Measurements from ENCODE around the gene NDST4. TPM values are rescaled to one million over a fixed set of nuclear protein-coding genes. Genes with fewer than 3 reads are reported as not detected.
"Not testable (repeated sequence)": the region's sequence is repeated elsewhere in the genome, so short reads cannot be mapped to it uniquely, and the experiment has no call there.

NDST4 gene
- total RNA-seq, 1 experiment from 2014 or later: 0.05 TPM

GRCh38 chr4:114999880-115000279 lies 113.5 kb downstream of the NDST4 start:
- Histone ChIP-seq H3K4me3 (no peak overlapping the region), H3K9me3 (replicated peaks) (no peaks in the 10 kb centered on the region), H3K27me3 (replicated peaks) (no peaks in the 10 kb centered on the region), H3K4me1 (replicated peaks) (peaks cover 5% of the 10 kb centered on the region; the same call in 1 of the 2 replicates), H3K27ac (no peak overlapping the region), H3K36me3 (no peaks in the 10 kb centered on the region)
- no peak for DNase-seq (ENCODE audit: low read depth in 1 of 2, low spot score in 2 of 2)

- Histone ChIP-seq H3K27me3 (replicated peaks) (no peaks in the 10 kb centered on the region), H3K9me3 (replicated peaks) (no peaks in the 10 kb centered on the region), H3K4me1 (replicated peaks) (peaks cover 5% of the 10 kb centered on the region; the same call in 1 of the 2 replicates), H3K36me3 (no peaks in the 10 kb centered on the region), H3K4me3 (no peak overlapping the region), H3K27ac (no peak overlapping the region)
- DNase-seq (ENCODE audit: low read depth in 1 of 2, low spot score in 2 of 2): no peak
These were observed 115.1 kb downstream of the NDST4 start for GRCh38 chr4:114998316-114998715.

DNA sequence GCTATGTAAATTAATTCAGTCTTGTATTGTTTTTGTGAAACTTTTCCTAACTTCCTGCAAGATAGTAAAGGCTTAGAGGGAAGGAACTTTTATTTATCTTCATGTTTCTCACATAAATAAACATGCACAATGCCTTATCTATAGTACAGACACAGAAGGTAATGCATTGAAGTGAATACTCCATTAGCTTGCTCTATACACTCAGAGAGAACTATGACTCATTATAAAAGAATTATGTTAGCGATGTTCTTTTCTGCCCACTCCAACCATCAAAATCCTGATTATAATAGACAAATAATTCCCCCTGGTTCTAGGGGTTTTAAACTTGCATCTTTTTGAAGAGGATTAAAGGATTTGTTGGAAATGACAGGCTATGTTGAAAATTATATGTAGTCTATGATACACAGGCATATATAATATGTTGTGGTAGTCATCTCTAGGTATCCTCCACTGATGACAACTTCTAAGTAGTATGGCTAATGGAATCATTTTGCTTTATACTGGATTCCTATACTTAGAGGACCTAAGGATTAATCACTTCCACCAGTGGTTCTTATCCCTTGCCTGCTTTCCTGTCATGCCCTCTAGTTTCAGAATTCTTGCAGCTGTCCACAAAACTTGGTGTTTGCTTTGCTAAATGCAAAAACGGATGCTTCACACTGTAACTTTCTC lies 115.7 kb downstream of the NDST4 start:
- Histone ChIP-seq H3K4me1 (replicated peaks) (peaks cover 5% of the 10 kb centered on the region; the same call in 1 of the 2 replicates), H3K27ac (no peak overlapping the region), H3K36me3 (no peaks in the 10 kb centered on the region), H3K4me3 (no peak overlapping the region), H3K27me3 (replicated peaks) (no peaks in the 10 kb centered on the region), H3K9me3 (replicated peaks) (no peaks in the 10 kb centered on the region)
- peak in 1 of 2 experiments; percentile 5 for DNase-seq (ENCODE audit: low read depth in 1 of 2, low spot score in 2 of 2)

DNA sequence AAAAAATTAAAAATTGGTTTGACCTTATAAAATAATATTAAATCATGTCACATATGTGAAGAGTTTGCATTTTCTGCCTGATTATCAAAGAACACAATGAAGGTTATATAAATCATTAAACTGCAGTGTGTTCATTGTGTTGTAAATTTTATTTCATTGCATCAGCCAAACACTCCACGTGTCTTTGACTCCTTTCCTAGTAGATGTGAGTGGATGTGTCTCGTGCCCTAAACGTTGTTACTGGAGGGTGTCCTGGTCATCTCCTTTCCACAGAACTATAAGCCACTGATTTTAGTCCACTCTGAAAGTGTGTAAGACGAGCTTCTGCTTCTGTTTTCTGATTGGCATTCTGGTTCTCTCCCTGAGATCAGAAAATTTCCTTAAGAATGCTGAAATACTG lies 127.3 kb downstream of the NDST4 start:
- no peak for DNase-seq (ENCODE audit: low read depth in 1 of 2, low spot score in 2 of 2)
- H3K27me3 ChIP-seq (replicated peaks): no peaks in the 10 kb centered on the region
- no peaks in the 10 kb centered on the region for H3K9me3 ChIP-seq (replicated peaks)

DNA sequence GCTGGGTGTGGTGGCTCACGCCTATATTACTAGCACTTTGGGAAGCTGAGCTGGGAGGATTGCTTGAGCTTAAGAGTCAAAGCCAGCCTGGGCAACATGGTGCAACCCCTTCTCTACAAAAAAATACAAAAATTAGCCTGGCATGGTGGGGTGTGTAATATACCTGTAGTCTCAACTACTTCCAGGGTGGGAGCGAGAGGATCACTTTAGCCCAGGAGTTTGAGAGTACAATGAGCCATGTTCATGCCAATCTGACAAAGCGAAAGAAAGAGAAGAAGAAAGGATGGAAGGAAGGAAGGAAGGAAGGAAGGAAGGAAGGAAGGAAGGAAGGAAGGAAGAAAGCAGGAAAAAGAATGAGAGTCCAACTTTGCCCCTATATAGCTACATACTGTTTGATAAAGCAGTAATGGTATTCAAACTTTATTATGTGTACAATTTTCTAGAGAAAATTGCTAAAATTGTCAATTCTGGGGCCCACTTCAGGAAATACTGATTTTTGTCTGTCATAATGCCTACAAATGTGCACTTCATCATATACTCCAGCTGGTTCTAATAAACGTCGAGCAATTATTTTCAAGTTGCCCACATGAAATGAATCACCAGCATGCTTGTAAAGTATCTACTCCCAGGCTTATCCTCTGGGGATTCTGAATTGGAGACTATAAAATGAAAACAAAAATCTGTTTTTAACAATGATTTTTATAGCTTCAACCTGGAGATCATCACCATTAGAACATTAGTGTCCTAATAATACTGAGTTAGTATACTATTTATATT lies 132.3 kb downstream of the NDST4 start:
- Histone ChIP-seq H3K36me3 (no peaks in the 10 kb centered on the region), H3K4me3 (no peak overlapping the region), H3K27me3 (replicated peaks) (no peaks in the 10 kb centered on the region), H3K4me1 (replicated peaks) (no peaks in the 10 kb centered on the region), H3K9me3 (replicated peaks) (no peaks in the 10 kb centered on the region), H3K27ac (no peak overlapping the region)
- DNase-seq (ENCODE audit: low read depth in 1 of 2, low spot score in 2 of 2): no peak

More for the DNA sequence above, 127.3 kb downstream of the NDST4 start:
- Histone ChIP-seq H3K27ac (no peak overlapping the region), H3K4me1 (replicated peaks) (no peaks in the 10 kb centered on the region), H3K4me3 (no peak overlapping the region), H3K36me3 (no peaks in the 10 kb centered on the region)

DNA sequence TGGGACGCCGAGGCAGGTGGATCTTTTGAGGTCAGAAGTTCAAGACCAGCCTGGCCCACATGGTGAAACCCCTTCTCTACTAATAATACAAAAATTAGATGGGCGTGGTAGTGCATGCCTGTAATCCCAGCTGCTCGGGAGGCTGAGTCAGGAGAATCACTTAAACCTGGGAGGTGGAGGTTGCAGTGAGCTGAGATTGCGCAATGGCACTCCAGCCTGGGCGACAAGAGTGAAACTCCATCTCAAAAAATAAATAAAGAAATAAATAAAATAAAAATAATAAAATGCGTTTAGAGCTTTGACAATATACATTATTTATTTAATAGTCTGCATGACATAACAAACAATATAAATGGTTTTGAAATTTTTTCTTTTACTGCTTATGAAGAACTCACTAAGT lies 133.0 kb downstream of the NDST4 start:
- not testable (repeated sequence) for DNase-seq (ENCODE audit: low read depth in 1 of 2, low spot score in 2 of 2); H3K9me3 ChIP-seq (replicated peaks); H3K36me3 ChIP-seq; H3K27ac ChIP-seq; H3K4me3 ChIP-seq; H3K4me1 ChIP-seq (replicated peaks); H3K27me3 ChIP-seq (replicated peaks)

- DNase-seq (ENCODE audit: low read depth in 1 of 2, low spot score in 2 of 2): no peak
These were observed 136.5 kb downstream of the NDST4 start for GRCh38 chr4:114976901-114977300.

DNA sequence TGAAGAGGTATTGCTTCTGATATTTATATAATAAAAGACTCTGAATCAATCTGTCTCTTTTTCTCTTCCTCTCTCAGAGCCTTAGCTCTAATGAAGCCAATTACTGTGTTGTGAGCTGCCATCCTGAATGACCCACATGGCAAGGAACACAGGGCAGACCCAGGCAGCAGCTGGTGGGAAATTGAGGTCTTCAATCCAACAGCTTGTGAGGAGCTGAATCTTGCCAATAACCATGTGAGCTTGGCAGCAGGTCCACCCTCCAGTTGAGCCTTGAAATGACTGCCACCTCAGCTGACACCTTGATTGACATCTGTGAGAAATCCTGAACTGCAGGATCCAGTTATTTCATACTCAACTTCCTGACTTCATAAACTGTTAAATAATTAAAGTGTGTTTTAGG lies 149.4 kb downstream of the NDST4 start:
- no peak for DNase-seq (ENCODE audit: low read depth in 1 of 2, low spot score in 2 of 2)
- Histone ChIP-seq H3K9me3 (replicated peaks) (no peaks in the 10 kb centered on the region), H3K36me3 (no peaks in the 10 kb centered on the region), H3K4me1 (replicated peaks) (no peaks in the 10 kb centered on the region), H3K4me3 (no peak overlapping the region), H3K27ac (no peak overlapping the region), H3K27me3 (replicated peaks) (no peaks in the 10 kb centered on the region)

More at GRCh38 chr4:114976901-114977300, 136.5 kb downstream of the NDST4 start:
- no peaks in the 10 kb centered on the region for H3K36me3 ChIP-seq
- no peak overlapping the region for H3K4me3 ChIP-seq
- no peak overlapping the region for H3K27ac ChIP-seq
- no peaks in the 10 kb centered on the region for H3K27me3 ChIP-seq (replicated peaks)
- H3K9me3 ChIP-seq (replicated peaks): no peaks in the 10 kb centered on the region
- no peaks in the 10 kb centered on the region for H3K4me1 ChIP-seq (replicated peaks)

- Histone ChIP-seq H3K4me3 (no peak overlapping the region), H3K27ac (no peak overlapping the region), H3K36me3 (no peaks in the 10 kb centered on the region), H3K27me3 (replicated peaks) (no peaks in the 10 kb centered on the region), H3K9me3 (replicated peaks) (no peaks in the 10 kb centered on the region), H3K4me1 (replicated peaks) (no peaks in the 10 kb centered on the region)
- DNase-seq (ENCODE audit: low read depth in 1 of 2, low spot score in 2 of 2): no peak
These were observed 167.8 kb downstream of the NDST4 start for GRCh38 chr4:114945616-114946015.

GRCh38 chr4:114941503-114941902 lies 171.9 kb downstream of the NDST4 start:
- no peaks in the 10 kb centered on the region for H3K9me3 ChIP-seq (replicated peaks)
- H3K27me3 ChIP-seq (replicated peaks): no peaks in the 10 kb centered on the region
- no peaks in the 10 kb centered on the region for H3K36me3 ChIP-seq
- H3K4me3 ChIP-seq: no peak overlapping the region
- H3K27ac ChIP-seq: no peak overlapping the region
- H3K4me1 ChIP-seq (replicated peaks): no peaks in the 10 kb centered on the region
- no peak for DNase-seq (ENCODE audit: low read depth in 1 of 2, low spot score in 2 of 2)

DNA sequence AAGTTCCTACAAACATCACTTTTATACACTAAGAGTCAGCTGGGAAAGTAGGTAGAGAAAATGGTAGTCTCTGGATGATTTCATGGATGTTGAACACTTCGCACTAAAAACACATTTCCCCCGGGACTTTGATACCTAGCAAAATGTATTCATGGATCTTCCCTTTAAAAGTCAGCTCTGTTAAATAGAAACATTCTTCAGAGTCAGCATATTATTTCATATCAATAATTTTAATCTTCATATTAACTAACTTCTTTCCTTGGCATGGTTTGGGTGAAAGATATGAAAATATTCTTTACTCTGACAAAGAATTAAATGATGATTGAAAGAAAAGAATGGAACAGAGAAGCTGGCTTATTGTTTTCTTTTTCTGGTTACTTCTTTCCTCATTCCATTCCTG lies 185.5 kb downstream of the NDST4 start:
- Histone ChIP-seq H3K27ac (no peak overlapping the region), H3K27me3 (replicated peaks) (no peaks in the 10 kb centered on the region), H3K4me3 (no peak overlapping the region), H3K36me3 (no peaks in the 10 kb centered on the region), H3K9me3 (replicated peaks) (no peaks in the 10 kb centered on the region), H3K4me1 (replicated peaks) (no peaks in the 10 kb centered on the region)
- DNase-seq (ENCODE audit: low read depth in 1 of 2, low spot score in 2 of 2): no peak

DNA sequence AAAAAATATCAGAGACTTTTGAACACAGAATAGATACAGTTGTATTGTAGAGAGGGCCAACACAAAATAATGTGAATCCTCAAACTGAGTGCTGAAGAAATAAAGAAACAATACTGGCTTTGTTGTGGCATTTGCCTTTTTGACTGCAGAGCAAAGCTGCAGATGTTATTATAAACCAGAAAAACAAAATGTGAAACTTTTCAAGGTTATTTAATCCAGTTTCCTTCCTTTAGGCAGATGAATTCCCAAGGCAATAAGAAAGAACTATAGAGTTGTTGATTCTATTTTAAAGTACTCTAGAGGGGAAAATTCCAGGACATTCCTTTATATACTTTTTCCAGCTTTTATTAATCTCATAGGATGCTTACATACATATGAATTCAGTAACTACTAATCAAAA lies 186.8 kb downstream of the NDST4 start:
- Histone ChIP-seq H3K36me3 (no peaks in the 10 kb centered on the region), H3K4me1 (replicated peaks) (no peaks in the 10 kb centered on the region), H3K27me3 (replicated peaks) (no peaks in the 10 kb centered on the region), H3K4me3 (no peak overlapping the region), H3K27ac (no peak overlapping the region), H3K9me3 (replicated peaks) (no peaks in the 10 kb centered on the region)
- DNase-seq (ENCODE audit: low read depth in 1 of 2, low spot score in 2 of 2): no peak

DNA sequence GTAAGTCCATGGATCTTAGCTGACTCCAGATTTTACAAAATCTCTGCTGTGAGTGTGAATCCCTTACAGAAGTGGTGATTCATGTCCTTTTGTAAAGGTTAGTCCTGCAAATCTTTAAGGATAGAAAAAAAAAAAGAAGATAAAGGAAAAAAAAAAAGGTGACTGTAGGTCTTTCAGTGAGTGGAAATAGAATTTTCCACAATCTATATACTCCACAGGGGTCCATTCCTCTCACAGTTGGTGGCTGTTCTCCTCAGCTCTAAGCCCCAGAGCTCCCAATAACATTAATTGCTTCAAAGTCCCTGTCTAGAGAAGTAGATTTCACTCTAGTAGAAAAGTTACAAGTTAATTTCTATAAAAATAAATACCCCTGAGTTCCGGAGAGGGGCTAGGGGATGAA lies 189.1 kb downstream of the NDST4 start:
- no peaks in the 10 kb centered on the region for H3K36me3 ChIP-seq
- no peaks in the 10 kb centered on the region for H3K27me3 ChIP-seq (replicated peaks)
- H3K27ac ChIP-seq: no peak overlapping the region
- no peak overlapping the region for H3K4me3 ChIP-seq
- H3K4me1 ChIP-seq (replicated peaks): no peaks in the 10 kb centered on the region
- no peaks in the 10 kb centered on the region for H3K9me3 ChIP-seq (replicated peaks)
- DNase-seq (ENCODE audit: low read depth in 1 of 2, low spot score in 2 of 2): no peak

DNA sequence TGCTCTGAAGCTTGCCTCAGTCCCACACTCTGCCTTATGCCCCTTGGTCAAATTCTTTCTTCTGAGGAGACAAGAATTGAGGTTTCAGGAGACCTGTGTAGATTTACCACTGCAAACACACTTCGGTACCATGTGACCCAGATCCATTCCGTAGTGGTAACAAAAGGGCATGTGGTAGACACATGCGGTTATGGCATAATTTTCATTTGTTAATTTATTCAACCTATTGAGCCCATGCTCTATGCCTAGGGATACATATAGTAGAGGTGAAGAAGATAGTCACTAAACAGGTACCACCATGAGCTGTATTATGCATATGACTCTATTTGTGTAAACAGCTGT lies 190.9 kb downstream of the NDST4 start:
- H3K36me3 ChIP-seq: no peaks in the 10 kb centered on the region
- no peaks in the 10 kb centered on the region for H3K27me3 ChIP-seq (replicated peaks)
- no peaks in the 10 kb centered on the region for H3K4me1 ChIP-seq (replicated peaks)
- no peak overlapping the region for H3K27ac ChIP-seq
- no peaks in the 10 kb centered on the region for H3K9me3 ChIP-seq (replicated peaks)
- H3K4me3 ChIP-seq: no peak overlapping the region
- no peak for DNase-seq (ENCODE audit: low read depth in 1 of 2, low spot score in 2 of 2)

Data from SJSA1 (cell line).